HepG2 (cell line): Measurements from ENCODE around the gene ZBTB37. TPM values are rescaled to one million over a fixed set of nuclear protein-coding genes. Genes with fewer than 3 reads are reported as not detected.

Source experiments
- ARID2 ChIP-seq: sonication (generic); formaldehyde crosslinking; IDR thresholded peaks from 2 replicates; pipeline ENCODE4 v1.8.1; 2022; ENCODE audit warnings: mild to moderate bottlenecking, missing genetic modification reagents, borderline replicate concordance
- BCL3 ChIP-seq: sonication (generic); formaldehyde crosslinking; IDR thresholded peaks from 2 replicates; pipeline ENCODE4 v1.5.1; 2020; ENCODE audit warnings: mild to moderate bottlenecking, missing genetic modification reagents, moderate library complexity
- CREB1 ChIP-seq, 2 experiments: fragments of 450-650 bp in 1 of 2; IDR thresholded peaks; 2 replicates each; pipeline ENCODE4 v1.6.1; 2016 to 2017; ENCODE audit warnings: control low read depth in 1 of 2, mild to moderate bottlenecking in 1 of 2, missing compliant biosample characterization in 1 of 2, missing genetic modification characterization in 1 of 2
- GABPA ChIP-seq, 2 experiments: IDR thresholded peaks; 2 replicates each; pipeline ENCODE4 v1.6.1; 2011 to 2016; ENCODE audit warnings: low read depth in 2 of 2, low read length in 1 of 2, missing biosample characterization in 1 of 2, missing genetic modification characterization in 1 of 2
- IRF1 ChIP-seq: sonication (generic); formaldehyde crosslinking; IDR thresholded peaks from 2 replicates; pipeline ENCODE4 v1.4.0; 2020; ENCODE audit warnings: low read depth, mild to moderate bottlenecking, missing genetic modification reagents
- KLF12 ChIP-seq: sonication (generic); formaldehyde crosslinking; IDR thresholded peaks from 2 replicates; pipeline ENCODE4 v1.4.0; 2020; ENCODE audit warnings: missing genetic modification reagents, borderline replicate concordance
- MAZ ChIP-seq, 2 experiments: sonication (generic) in 1 of 2; formaldehyde crosslinking in 1 of 2; IDR thresholded peaks; 2 replicates each; pipeline versions ENCODE4 v1.5.0 to v1.6.1; 2012 to 2020; ENCODE audit warnings: low read depth in 2 of 2, mild to moderate bottlenecking in 2 of 2, borderline replicate concordance in 1 of 2, improper control_type of control experiment in 1 of 2, low read length in 1 of 2, missing genetic modification reagents in 1 of 2, moderate library complexity in 1 of 2
- NFRKB ChIP-seq: fragments of 450-650 bp; IDR thresholded peaks from 2 replicates; pipeline ENCODE4 v1.6.1; 2017
- PLSCR1 ChIP-seq: sonication (generic); formaldehyde crosslinking; IDR thresholded peaks from 2 replicates; pipeline ENCODE4 v1.5.0; 2020; ENCODE audit warnings: missing genetic modification reagents, mild to moderate bottlenecking, borderline replicate concordance
- SNRNP70 ChIP-seq: fragments of 200-400 bp; formaldehyde crosslinking; IDR thresholded peaks from 2 replicates; pipeline ENCODE4 v1.6.1; 2017; ENCODE audit warnings: mild to moderate bottlenecking, low read depth, low read length, moderate library complexity
- SOX5 ChIP-seq: IDR thresholded peaks from 2 replicates; pipeline ENCODE4 v1.6.1; 2016; ENCODE audit warnings: borderline replicate concordance
- ZBTB20 ChIP-seq: sonication (generic); formaldehyde crosslinking; IDR thresholded peaks from 2 replicates; pipeline ENCODE4 v1.8.1; 2023; ENCODE audit warnings: missing genetic modification reagents, low read depth, mild to moderate bottlenecking, borderline replicate concordance
- ZBTB26 ChIP-seq: IDR thresholded peaks from 2 replicates; pipeline ENCODE4 v1.6.1; 2016; ENCODE audit warnings: missing compliant biosample characterization, missing genetic modification reagents, borderline replicate concordance
- ZMAT5 ChIP-seq: sonication (generic); formaldehyde crosslinking; IDR thresholded peaks from 2 replicates; pipeline ENCODE4 v1.5.0; 2020; ENCODE audit warnings: mild to moderate bottlenecking, low read depth, missing genetic modification reagents, borderline replicate concordance
- ZNF292 ChIP-seq: sonication (generic); formaldehyde crosslinking; IDR thresholded peaks from 2 replicates; pipeline ENCODE4 v1.8.1; 2022; ENCODE audit warnings: mild to moderate bottlenecking, low read depth, missing genetic modification reagents, borderline replicate concordance
- ZNF576 ChIP-seq: sonication (generic); formaldehyde crosslinking; IDR thresholded peaks from 2 replicates; pipeline ENCODE4 v1.4.0; 2020; ENCODE audit warnings: mild to moderate bottlenecking, missing genetic modification reagents
- ZNF678 ChIP-seq: sonication (generic); formaldehyde crosslinking; IDR thresholded peaks from 2 replicates; pipeline ENCODE4 v1.4.0; 2020; ENCODE audit warnings: mild to moderate bottlenecking, missing genetic modification reagents
- ZNF784 ChIP-seq: sonication (generic); formaldehyde crosslinking; IDR thresholded peaks from 2 replicates; pipeline ENCODE4 v1.5.1; 2020; ENCODE audit warnings: missing genetic modification reagents, mild to moderate bottlenecking, borderline replicate concordance
- polyA plus RNA-seq, 8 experiments: library from polyadenylated mRNA; depleted of rRNA in 3 of 8; stranded (reverse) in 7 of 8; unstranded in 1 of 8; fragments of >200 nt; fragmentation: Illumina TruSeq in 4 of 8; extraction: Trizol in 4 of 8; gene quantifications; 2 replicates each; pipeline versions ENCODE4 v1.2.1 to v1.2.3, GENCODE V29; 2011 to 2016; ENCODE audit warnings: low read depth in 4 of 8, missing spikeins in 1 of 8, mixed read lengths in 1 of 8; ENCODE audit not compliant: insufficient read depth in 1 of 8
- total RNA-seq, 5 experiments: library from RNA; depleted of rRNA; stranded (reverse); fragments of >200 nt; fragmentation: Illumina TruSeq; extraction: Trizol; gene quantifications; 2 replicates each; pipeline ENCODE4 v1.2.3, GENCODE V29; 2016; ENCODE audit warnings: low read depth in 1 of 5

The ZBTB37 gene
- total and polyA plus RNA-seq, 2 of the 13 experiments (the other 11 are each of a cell fraction or from before 2014, with no cell fraction given) = 2.6 to 7.7 TPM

GRCh38 chr1:173868266-173869020, at the start of gene ZBTB37 (continued):
- TF ChIP-seq PLSCR1 = no peak
- no peak for TF ChIP-seq IRF1 (CRISPR knock-in tag)
- peak; percentile 34; the same call in 1 of the 2 replicates for TF ChIP-seq BCL3 (CRISPR knock-in tag)
- no peak; the same call in 1 of the 2 replicates for TF ChIP-seq ZNF678
- TF ChIP-seq ZBTB26 = no peak
- 0 out of 2 replicates have a peak, but pooled peaks have one; percentile 6 for TF ChIP-seq MAZ (IDR thresholded peaks at IDR 0.05; ENCODE audit: borderline replicate concordance, low read depth, low read length)
- peak; percentile 94 for TF ChIP-seq MAZ (CRISPR knock-in tag; IDR thresholded peaks at IDR 0.05; ENCODE audit: low read depth)
- peak; percentile 94; the same call in 1 of the 2 replicates for TF ChIP-seq KLF12
- TF ChIP-seq CREB1 (IDR thresholded peaks at IDR 0.05) = no peak
- no peak for TF ChIP-seq CREB1 (CRISPR knock-in tag; IDR thresholded peaks at IDR 0.05)
- TF ChIP-seq ZBTB20 = peak; percentile 29; the same call in 1 of the 2 replicates
- TF ChIP-seq NFRKB = no peak
- no peak for TF ChIP-seq SOX5 (CRISPR knock-in tag)
- no peak; the same call in 1 of the 2 replicates for TF ChIP-seq ZNF576 (CRISPR knock-in tag)
- TF ChIP-seq ZMAT5 (CRISPR knock-in tag) = no peak
- TF ChIP-seq ZNF784 (CRISPR knock-in tag) = no peak
- peak; percentile 91 for TF ChIP-seq GABPA (IDR thresholded peaks at IDR 0.05; ENCODE audit: low read depth, low read length)
- peak; percentile 94 for TF ChIP-seq GABPA (CRISPR knock-in tag; IDR thresholded peaks at IDR 0.05; ENCODE audit: low read depth)
- TF ChIP-seq ZNF292 = no peak
- TF ChIP-seq ARID2 (CRISPR knock-in tag) = no peak
- TF ChIP-seq SNRNP70 = no peak
